H9 (cell line): ENCODE results near the gene ADIRF. TPM values are rescaled to one million over a fixed set of nuclear protein-coding genes. Genes with fewer than 3 reads are reported as not detected.
"Not testable (repeated sequence)": the region's sequence is repeated elsewhere in the genome, so short reads cannot be mapped to it uniquely, and the experiment has no call there.

Experiments used
- DNase-seq: peaks from one replicate; pipeline ENCODE4 v3.0.0-alpha.2; 2017
- H2AFZ ChIP-seq: one replicate; pipeline ENCODE4 v1.6.1; 2013; ENCODE audit warnings: mild to moderate bottlenecking, low read length, control low read depth, moderate library complexity
- H2AK5ac ChIP-seq: 2 replicates; pipeline ENCODE4 v1.6.1; 2013; ENCODE audit warnings: low read length, control low read depth, mixed read lengths; ENCODE audit not compliant: insufficient read length
- H2BK120ac ChIP-seq: one replicate; pipeline ENCODE4 v1.6.1; 2013; ENCODE audit warnings: low read depth, mild to moderate bottlenecking, low read length, control low read depth, inconsistent platforms; ENCODE audit not compliant: poor library complexity, severe bottlenecking
- H2BK12ac ChIP-seq: 2 replicates; pipeline ENCODE4 v1.6.1; 2013; ENCODE audit warnings: low read length, control low read depth, mixed read lengths, low read depth; ENCODE audit not compliant: insufficient read length
- H2BK15ac ChIP-seq: 2 replicates; pipeline ENCODE4 v1.6.1; 2013; ENCODE audit warnings: low read depth, low read length, control low read depth
- H2BK20ac ChIP-seq: one replicate; pipeline ENCODE4 v1.6.1; 2013; ENCODE audit warnings: low read depth, mild to moderate bottlenecking, low read length, control low read depth, inconsistent platforms; ENCODE audit not compliant: poor library complexity, severe bottlenecking
- H2BK5ac ChIP-seq: 2 replicates; pipeline ENCODE4 v1.6.1; 2013; ENCODE audit warnings: low read length, control low read depth, mixed read lengths; ENCODE audit not compliant: insufficient read length
- H3K14ac ChIP-seq: 2 replicates; pipeline ENCODE4 v1.6.1; 2013; ENCODE audit warnings: low read length, control low read depth; ENCODE audit not compliant: insufficient read depth
- H3K18ac ChIP-seq: 2 replicates; pipeline ENCODE4 v1.6.1; 2013; ENCODE audit warnings: low read depth, mild to moderate bottlenecking, mixed read lengths, low read length, control low read depth; ENCODE audit not compliant: insufficient read length
- H3K23ac ChIP-seq: 2 replicates; pipeline ENCODE4 v1.6.1; 2013; ENCODE audit warnings: low read length, control low read depth, mixed read lengths, low read depth; ENCODE audit not compliant: insufficient read length
- H3K23me2 ChIP-seq: 2 replicates; pipeline ENCODE4 v1.6.1; 2013; ENCODE audit warnings: low read depth, mild to moderate bottlenecking, mixed read lengths, low read length, control low read depth; ENCODE audit not compliant: insufficient read length, poor library complexity, severe bottlenecking
- H3K27ac ChIP-seq: 2 replicates; pipeline ENCODE4 v1.5.1; 2013; ENCODE audit warnings: low read length, control low read depth, mixed read lengths, low read depth; ENCODE audit not compliant: insufficient read length
- H3K27me3 ChIP-seq: 2 replicates; pipeline ENCODE4 v1.6.1; 2013; ENCODE audit warnings: low read length, control low read depth, inconsistent platforms; ENCODE audit not compliant: insufficient read depth
- H3K4ac ChIP-seq: 2 replicates; pipeline ENCODE4 v1.6.1; 2013; ENCODE audit warnings: low read depth, mild to moderate bottlenecking, control low read depth, inconsistent platforms, low read length, moderate library complexity
- H3K4me1 ChIP-seq: 2 replicates; pipeline ENCODE4 v1.6.1; 2013; ENCODE audit warnings: low read length, control low read depth, inconsistent platforms; ENCODE audit not compliant: insufficient read depth
- H3K4me2 ChIP-seq: 2 replicates; pipeline ENCODE4 v1.6.1; 2013; ENCODE audit warnings: low read length, control low read depth, mixed read lengths; ENCODE audit not compliant: insufficient read length, insufficient read depth
- H3K56ac ChIP-seq: 2 replicates; pipeline ENCODE4 v1.6.1; 2013; ENCODE audit warnings: low read depth, mild to moderate bottlenecking, mixed read lengths, low read length, control low read depth; ENCODE audit not compliant: insufficient read length
- H3K79me1 ChIP-seq: 2 replicates; pipeline ENCODE4 v1.6.1; 2013; ENCODE audit warnings: low read depth, mild to moderate bottlenecking, moderate library complexity, low read length, control low read depth, inconsistent platforms; ENCODE audit not compliant: insufficient read depth, poor library complexity, severe bottlenecking
- H3K79me2 ChIP-seq: 2 replicates; pipeline ENCODE4 v1.6.1; 2013; ENCODE audit warnings: low read length, control low read depth, inconsistent platforms; ENCODE audit not compliant: insufficient read depth
- H3K9ac ChIP-seq: 2 replicates; pipeline ENCODE4 v1.6.1; 2013; ENCODE audit warnings: low read length, control low read depth, mixed read lengths; ENCODE audit not compliant: insufficient read length; ENCODE audit errors: extremely low read depth
- H3K9me3 ChIP-seq: one replicate; pipeline ENCODE4 v1.6.1; 2013; ENCODE audit warnings: low read depth, low read length, inconsistent platforms; ENCODE audit not compliant: control insufficient read depth
- H3T11ph ChIP-seq: one replicate; pipeline ENCODE4 v1.6.1; 2013; ENCODE audit warnings: mild to moderate bottlenecking, low read length, control low read depth, inconsistent platforms
- H4K20me1 ChIP-seq: one replicate; pipeline ENCODE4 v1.6.1; 2013; ENCODE audit not compliant: control insufficient read depth, insufficient read length, insufficient read depth
- H4K5ac ChIP-seq: 2 replicates; pipeline ENCODE4 v1.6.1; 2013; ENCODE audit warnings: low read depth, mild to moderate bottlenecking, mixed read lengths, low read length, control low read depth; ENCODE audit not compliant: insufficient read length
- H4K8ac ChIP-seq: replicated peaks from 2 replicates; pipeline ENCODE4 v1.6.1; 2013; ENCODE audit warnings: low read length, control low read depth, mixed read lengths, low read depth; ENCODE audit not compliant: insufficient read length
- H4K91ac ChIP-seq: 2 replicates; pipeline ENCODE4 v1.6.1; 2013; ENCODE audit warnings: low read depth, mild to moderate bottlenecking, moderate library complexity, mixed read lengths, low read length, control low read depth; ENCODE audit not compliant: insufficient read length
- H3K27ac Mint-ChIP-seq, 3 experiments: 2 replicates in 2 of 3; 3 replicates in 1 of 3; pipeline ENCODE4 v1.8.0; 2020 to 2021; ENCODE audit warnings: mixed read lengths in 3 of 3, mild to moderate bottlenecking in 1 of 3, moderate library complexity in 1 of 3
- H3K27me3 Mint-ChIP-seq: 2 replicates; pipeline ENCODE4 v1.8.0; 2021; ENCODE audit warnings: low read depth, mild to moderate bottlenecking, moderate library complexity, mixed read lengths
- H3K36me3 Mint-ChIP-seq, 3 experiments: 2 replicates in 2 of 3; 3 replicates in 1 of 3; pipeline ENCODE4 v1.8.0; 2020 to 2021; ENCODE audit warnings: low read depth in 3 of 3, mixed read lengths in 3 of 3; ENCODE audit not compliant: insufficient read depth in 1 of 3
- H3K4me1 Mint-ChIP-seq, 2 experiments: 2 replicates each; pipeline ENCODE4 v1.8.0; 2020; ENCODE audit warnings: mixed read lengths in 2 of 2
- H3K4me3 Mint-ChIP-seq, 2 experiments: 2 replicates in 1 of 2; 3 replicates in 1 of 2; pipeline ENCODE4 v1.8.0; 2020 to 2021; ENCODE audit warnings: mild to moderate bottlenecking in 2 of 2, mixed read lengths in 2 of 2, moderate library complexity in 1 of 2
- H3K9me3 Mint-ChIP-seq, 2 experiments: 2 replicates in 1 of 2; 3 replicates in 1 of 2; pipeline ENCODE4 v1.8.0; 2020; ENCODE audit warnings: mild to moderate bottlenecking in 2 of 2, mixed read lengths in 2 of 2, moderate library complexity in 1 of 2
- CTCF ChIP-seq: fragments of 200-600 bp; sonication (generic); conservative IDR thresholded peaks from 3 replicates; pipeline ENCODE4 v1.8.0; 2021; ENCODE audit warnings: antibody characterized with exemption, mild to moderate bottlenecking
- WGBS: extraction: QIAGEN DNeasy Blood & Tissue Kit; methylation state at CpG from one replicate; pipeline ENCODE4 v1.1.7; 2013; ENCODE audit warnings: missing lambda C conversion rate, low lambda C conversion rate, mixed read lengths; ENCODE audit not compliant: insufficient read length; ENCODE audit errors: extremely low coverage; 5-methylcytosine and 5-hydroxymethylcytosine counted together
- total RNA-seq: library from RNA; stranded (reverse); gene quantifications from 2 replicates; pipeline ENCODE4 v1.2.1, GENCODE V29; 2021

Gene ADIRF
- total RNA-seq, 1 experiment from 2014 or later = not detected

DNA sequence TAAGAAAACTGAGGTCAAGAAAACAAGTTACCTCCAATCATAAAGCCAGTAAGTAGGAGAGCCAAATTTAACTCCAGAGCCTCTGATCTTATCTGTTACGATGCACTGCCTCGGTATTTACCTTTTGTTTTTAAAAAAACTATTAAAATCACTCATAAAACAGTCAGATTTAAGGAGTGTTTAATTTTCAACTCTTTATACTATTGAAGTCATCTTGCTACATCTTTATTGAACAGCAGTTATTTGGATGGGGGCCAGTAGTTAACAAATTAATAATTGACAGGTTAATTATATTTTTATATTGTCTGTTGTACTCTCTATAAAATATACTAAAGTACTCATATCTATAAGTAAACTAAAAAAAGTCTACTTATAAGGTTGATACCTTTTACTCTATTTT lies 24.6 kb downstream of the ADIRF start:
- no peaks in the 10 kb centered on the region for H4K20me1 ChIP-seq
- no peaks in the 10 kb centered on the region for H3K23me2 ChIP-seq
- H3K27ac ChIP-seq = no peak overlapping the region
- no peak overlapping the region for H2BK5ac ChIP-seq
- no peak overlapping the region for H3K9ac ChIP-seq
- no peak overlapping the region for H3K56ac ChIP-seq
- no peaks in the 10 kb centered on the region for H3K9me3 ChIP-seq
- no peak overlapping the region for H2AK5ac ChIP-seq
- H4K8ac ChIP-seq = no peak overlapping the region
- Mint-ChIP-seq H3K4me3 (no peak overlapping the region), H3K27me3 (no peaks in the 10 kb centered on the region), H3K9me3 (no peaks in the 10 kb centered on the region), H3K27ac (no peak overlapping the region), H3K4me1 (no peaks in the 10 kb centered on the region), H3K36me3 (no peaks in the 10 kb centered on the region)
- no peak overlapping the region for H4K91ac ChIP-seq
- no peak overlapping the region for H3K23ac ChIP-seq
- H2BK15ac ChIP-seq = no peak overlapping the region
- H2AFZ ChIP-seq = no peak overlapping the region
- no peak overlapping the region for H2BK20ac ChIP-seq
- no peak for DNase-seq
- H2BK120ac ChIP-seq = no peak overlapping the region
- no peak overlapping the region for H3K4me2 ChIP-seq
- no peak overlapping the region for H3K14ac ChIP-seq
- H3K4ac ChIP-seq = no peak overlapping the region
- H3K79me1 ChIP-seq = no peaks in the 10 kb centered on the region
- no peaks in the 10 kb centered on the region for H3K27me3 ChIP-seq
- no peak overlapping the region for H3T11ph ChIP-seq
- no peak overlapping the region for H4K5ac ChIP-seq
- WGBS = no CpG with 5 or more reads among the region's 2 CpGs
- H3K18ac ChIP-seq = no peak overlapping the region
- H3K79me2 ChIP-seq = no peaks in the 10 kb centered on the region
- H2BK12ac ChIP-seq = no peak overlapping the region
- no peaks in the 10 kb centered on the region for H3K4me1 ChIP-seq
- no peak for TF ChIP-seq CTCF

- not testable (repeated sequence) for H2BK20ac ChIP-seq, H3K4me2 ChIP-seq, H3K14ac ChIP-seq, H2AK5ac ChIP-seq, H3K23ac ChIP-seq, H3K4me1 ChIP-seq, H3K27me3 ChIP-seq, H2BK5ac ChIP-seq, H4K5ac ChIP-seq, H3K9me3 ChIP-seq, H3T11ph ChIP-seq, H3K27ac Mint-ChIP-seq, H3K27ac ChIP-seq, H3K4ac ChIP-seq, H4K20me1 ChIP-seq, H3K4me3 Mint-ChIP-seq, H2BK15ac ChIP-seq, H3K79me2 ChIP-seq, DNase-seq, H2AFZ ChIP-seq, H3K4me1 Mint-ChIP-seq, H4K91ac ChIP-seq, H4K8ac ChIP-seq, H3K9me3 Mint-ChIP-seq, H3K27me3 Mint-ChIP-seq, H2BK12ac ChIP-seq, H3K18ac ChIP-seq, H2BK120ac ChIP-seq, H3K56ac ChIP-seq, H3K79me1 ChIP-seq, H3K9ac ChIP-seq, H3K23me2 ChIP-seq, H3K36me3 Mint-ChIP-seq
- WGBS = no CpG with 5 or more reads among the region's 6 CpGs
Observed at GRCh38 chr10:86999802-87000403, 31.6 kb downstream of the ADIRF start.
